Activated CD8-positive, alpha-beta memory T cell treated with anti-CD3 and anti-CD28 coated beads, Interleukin-2, amount 50 U/mL, for 1 hour (primary cell): Measurements from ENCODE around the gene GOLT1A.

Source experiments
- DNase-seq: peaks from one replicate; pipeline ENCODE4 v3.0.0-alpha.2; 2020; ENCODE audit errors: extremely low read depth

The GOLT1A gene

DNA sequence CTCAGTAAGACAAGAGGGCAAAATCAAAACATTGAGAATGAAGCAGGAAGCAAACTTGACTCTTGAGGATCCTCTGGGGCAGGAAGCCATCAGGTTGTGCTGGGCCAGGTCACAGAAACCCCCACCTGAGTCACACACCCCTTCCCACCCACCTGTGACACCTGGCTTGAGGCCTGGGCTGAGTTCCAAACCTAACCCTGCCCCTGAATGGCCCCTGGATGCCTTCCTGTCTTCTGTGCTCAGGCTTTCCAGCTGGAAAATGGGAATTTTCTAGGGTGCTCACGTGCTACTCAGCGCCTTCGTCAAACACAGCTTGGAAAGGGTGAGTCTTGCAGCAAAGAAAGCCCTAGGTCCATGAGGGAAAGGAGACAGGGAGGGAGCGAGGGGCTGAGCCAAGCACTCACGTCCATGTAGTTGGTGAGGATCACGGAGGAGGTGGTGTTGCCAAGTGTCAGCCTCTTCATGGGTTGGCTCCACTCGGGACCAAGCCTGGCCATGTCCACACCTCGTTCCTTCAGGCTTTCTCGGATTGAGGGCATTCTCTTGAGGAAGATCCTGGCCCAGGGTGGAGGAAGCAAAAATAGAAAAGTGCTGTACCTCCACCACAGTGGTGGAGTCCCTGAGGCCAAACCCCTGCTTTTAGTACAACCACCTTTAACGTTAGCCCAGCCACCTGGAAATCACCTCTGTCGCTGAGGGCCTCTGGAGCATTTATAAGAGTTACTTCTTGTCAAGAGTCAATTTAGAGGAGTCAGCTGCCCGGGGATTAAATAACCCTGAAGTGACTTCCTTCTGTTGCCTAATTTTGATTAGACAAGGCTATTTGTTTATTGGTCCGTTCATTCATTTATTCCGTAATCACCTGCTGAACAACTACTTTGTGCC is 51.9 kb downstream of the GOLT1A start:
- no peak for DNase-seq

DNA sequence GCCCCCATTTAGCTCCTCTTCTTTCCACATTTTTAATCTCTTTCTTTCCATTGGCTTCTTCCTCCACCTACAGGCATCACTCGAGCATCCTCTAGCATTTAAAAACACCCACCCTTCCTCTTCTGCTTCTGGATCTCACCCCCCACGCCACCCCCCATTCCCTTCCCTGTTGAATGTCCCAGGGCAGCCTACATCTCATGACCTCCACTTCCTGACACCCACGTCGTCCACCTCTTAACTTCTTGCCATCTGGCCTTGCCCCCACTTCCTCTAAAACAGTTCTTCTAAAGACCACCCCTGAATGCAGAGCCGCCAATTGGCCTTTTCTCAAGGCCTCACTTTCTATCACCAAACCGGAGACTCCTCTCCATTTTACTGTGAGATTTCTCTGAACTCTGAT is 55.8 kb downstream of the GOLT1A start:
- DNase-seq, result no peak

DNA sequence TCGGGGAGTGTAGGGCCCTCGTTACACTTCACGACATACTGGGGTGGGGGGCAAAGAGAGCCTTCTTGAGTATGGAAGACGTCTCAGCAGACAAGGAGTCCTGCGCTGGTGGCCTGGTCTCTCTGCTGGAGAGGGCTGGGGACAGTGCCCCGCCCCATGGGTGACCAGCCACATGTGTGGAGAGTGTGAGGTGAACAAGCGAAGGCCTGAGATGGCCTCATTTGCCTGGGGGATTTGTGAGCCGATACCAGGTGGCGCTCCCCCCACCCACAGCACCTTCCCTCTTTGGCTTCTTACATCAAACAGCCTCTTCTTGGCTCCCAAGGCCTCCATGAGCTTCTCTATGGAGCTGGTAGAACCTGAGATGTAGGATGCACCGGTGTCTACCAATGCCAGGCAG is 57.9 kb downstream of the GOLT1A start:
- no peak for DNase-seq

DNA sequence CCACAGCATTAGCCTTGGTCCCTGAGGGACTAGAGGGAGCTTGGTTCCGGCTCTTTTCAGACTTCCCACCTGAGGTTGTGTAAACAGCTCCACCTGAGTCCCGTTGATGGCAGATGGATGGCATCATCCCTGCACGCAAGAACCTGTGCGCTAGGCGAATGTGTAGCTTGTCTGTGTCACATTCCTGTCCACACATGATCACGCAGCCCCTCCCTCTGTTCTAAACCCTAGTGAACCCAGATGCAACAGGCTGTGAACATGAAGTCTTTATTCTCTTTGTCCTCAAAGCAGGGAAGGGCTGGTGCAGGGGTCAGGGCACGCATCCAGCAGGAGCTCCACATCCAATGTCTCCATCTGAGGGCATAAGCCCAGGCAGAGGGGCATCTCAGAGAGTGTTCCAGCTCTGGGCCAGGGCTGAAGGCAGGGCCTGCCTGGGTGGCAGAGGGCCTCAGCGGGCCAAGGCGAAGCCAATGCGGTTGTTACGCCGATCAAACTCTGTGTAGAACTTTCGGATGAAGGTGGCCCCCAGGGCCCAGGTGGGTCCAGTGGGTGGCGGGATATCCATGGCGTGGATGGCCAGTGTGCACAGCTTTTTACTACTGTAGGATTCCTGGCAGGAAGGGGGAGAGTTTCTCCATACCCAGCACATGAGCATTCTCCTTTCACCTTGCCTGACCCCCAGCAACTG is 59.1 kb downstream of the GOLT1A start:
- no peak for DNase-seq

DNA sequence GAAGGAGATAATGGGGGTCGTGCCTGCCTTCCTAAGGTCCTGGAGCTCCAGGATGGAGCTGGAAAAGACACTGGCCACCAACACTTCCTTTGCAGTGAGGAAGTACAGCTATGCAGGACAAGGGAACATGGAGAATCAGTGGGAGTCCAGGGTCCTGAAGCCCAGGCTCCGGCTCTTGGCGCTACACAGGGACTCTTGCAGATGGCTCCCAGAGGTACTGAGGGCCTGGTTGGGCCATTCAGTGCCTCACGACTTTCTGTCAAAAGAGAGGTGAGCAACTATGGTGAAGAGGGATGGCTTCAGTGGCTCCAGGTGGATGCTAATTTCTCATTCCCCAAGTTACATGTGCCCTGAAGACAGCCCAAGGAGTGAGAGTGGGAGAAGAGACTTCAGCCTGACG is 60.1 kb downstream of the GOLT1A start:
- DNase-seq, result no peak

DNA sequence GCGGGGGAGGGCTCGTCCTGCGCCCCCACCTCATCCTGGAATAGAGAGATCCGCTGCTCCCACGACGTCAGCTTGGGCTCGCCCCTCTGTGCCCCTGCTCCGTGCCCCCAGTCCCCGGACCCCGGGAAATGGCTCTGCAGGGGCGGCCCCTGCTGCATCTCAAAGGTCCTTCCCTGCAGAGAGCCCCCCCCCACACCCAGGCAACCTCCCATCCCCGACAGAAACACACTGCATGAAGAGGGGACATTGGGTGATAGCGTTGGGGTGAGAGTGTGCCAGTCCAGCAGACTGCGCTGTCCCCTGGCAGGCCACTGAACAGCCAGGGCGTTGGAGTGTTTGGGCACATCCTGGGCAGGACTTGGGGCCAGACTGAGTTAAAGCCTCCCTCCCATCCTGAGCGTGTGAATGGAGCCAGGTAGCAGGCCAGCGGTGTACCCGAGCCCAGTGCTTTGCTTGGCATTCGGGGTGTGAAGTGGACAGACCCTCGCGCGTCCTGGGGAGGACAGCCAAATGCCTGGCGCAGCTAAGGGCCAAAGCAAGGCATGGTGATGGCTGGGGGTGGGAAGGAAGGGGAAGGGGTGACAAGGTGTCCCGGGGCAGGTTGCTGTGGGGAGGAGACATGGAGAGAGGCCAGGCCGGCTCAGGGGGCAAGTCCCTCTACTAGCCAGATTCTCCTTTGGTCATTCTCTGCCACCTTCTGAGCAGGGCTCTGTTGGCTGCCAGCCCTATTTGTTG is 61.3 kb downstream of the GOLT1A start:
- no peak for DNase-seq

DNA sequence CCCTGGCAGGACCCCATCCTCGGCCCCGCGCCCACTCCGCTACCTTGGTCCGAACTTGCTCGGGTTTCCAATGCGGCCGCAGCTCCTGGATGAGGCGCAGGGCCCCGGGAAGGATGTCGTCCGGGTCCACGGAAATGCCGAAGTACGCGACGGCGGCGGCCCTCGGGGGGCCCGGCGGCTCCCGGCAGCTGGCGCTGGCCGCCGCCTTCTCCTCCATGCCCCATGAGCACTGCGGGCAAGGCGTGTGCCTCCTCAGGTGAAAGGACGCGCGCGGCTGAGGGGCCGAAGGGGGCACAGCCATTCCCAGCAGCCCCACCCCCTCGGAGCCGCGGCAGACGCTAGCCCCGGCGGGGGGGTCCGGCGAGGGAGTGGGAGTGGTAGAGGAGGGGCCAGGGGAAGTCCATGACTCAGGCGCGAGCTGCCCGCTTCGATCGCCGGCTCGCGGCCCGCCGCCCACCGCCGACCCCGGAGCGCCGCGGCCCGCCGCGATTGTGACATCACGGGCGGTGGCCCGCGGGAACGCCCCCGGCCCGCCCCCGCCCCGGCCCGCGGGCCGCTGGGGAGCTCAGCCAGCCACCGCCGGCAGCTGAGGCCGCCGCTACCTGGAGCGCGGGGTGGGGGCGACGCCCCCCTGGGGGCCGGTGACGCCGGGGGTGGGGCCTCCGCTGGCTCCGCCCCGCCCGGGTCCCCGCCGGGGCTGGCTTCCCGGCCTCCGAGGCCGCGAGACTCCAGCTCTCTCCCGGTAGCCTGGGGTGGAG is 62.1 kb downstream of the GOLT1A start, which contains the start of gene ETNK2:
Gene ETNK2, minus strand, starts transcription at position 493 of the 758 bp plus-strand sequence. Its CDS starts 192 bp downstream, at position 301.
- DNase-seq, result no peak

DNA sequence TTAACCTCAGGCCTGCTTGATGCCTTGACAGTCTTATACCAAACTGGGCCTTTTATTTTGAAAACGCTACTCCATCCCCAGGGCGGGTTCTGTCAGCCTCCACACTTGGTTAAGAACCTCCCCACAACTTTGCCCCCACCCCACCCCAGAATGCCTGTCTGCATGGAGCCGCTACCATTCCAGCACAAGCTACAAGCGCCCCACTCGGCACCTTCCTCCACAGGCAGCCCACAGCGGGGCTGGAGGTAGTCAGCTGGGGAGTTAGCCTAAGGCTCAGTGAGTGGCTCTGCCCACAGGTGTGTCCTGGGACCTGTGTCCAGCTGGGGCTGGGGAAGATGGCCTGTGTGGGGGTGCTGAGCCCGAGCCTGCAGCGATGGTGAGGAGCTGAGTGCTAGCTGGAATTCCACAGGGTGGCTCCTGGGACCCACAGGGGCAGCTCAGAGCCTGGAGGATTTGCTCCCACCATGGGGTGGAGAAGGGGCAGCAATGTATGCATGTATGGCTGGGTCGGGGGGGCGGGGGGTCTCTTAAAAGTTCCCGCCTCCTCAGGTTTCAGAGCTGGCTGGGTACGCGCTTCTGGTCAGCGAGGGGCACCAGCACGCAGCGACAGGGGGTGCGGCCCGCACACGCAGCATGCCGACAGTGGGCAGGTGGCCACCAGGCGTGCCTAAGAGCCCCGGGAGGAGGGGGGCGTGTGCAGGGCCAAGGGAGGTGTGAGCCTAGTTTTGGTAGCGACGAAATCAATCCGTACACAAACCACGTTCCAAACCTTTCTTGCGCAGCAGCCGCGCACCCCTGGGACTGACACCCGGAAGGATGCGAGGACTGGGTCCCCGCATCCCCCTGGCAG is 62.9 kb downstream of the GOLT1A start:
- no peak for DNase-seq

DNA sequence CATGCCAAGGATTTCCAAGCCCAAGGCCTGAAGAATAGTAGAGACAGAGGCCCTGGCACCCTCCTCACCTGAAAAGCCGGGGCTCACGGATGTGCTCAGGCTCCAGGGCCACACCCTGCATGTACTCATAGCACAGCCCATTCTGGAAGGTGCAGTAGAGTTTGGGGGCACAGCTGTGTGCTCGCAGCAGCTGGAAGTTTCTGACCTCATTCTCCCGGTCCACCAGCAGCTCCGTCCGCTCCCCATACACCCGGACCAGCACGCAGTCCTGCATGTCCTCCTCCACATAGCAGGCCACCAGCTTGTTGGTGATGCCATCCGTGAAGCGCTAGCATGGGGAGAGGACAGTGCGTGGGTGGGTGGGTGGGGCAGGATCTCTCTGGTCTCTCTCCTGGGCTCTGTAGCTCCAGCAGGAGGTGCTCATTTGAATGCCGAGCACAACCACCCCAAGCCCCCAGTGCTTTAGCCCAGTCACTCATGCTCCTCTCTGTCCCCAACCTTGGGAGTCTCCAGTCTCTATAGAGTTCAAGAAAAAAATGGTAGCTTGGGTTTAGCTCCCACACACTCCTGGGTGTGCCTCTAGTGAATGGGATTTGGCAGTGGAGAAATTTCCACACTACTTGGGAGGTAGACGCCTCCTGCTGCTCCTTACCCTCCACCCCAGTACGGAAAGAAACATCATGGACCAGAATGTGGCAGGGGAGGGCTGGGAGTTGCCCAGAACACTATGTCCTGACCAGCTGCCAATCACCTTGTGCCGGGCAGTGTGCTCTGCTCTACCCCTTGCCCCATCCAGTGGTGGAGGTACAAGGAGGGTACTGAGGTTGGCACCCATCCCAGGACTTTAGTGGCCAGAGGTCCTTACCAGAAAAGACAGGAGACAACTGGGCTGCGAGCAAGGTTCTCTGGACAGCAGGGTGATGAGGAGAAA is 63.9 kb downstream of the GOLT1A start:
- no peak for DNase-seq

DNA sequence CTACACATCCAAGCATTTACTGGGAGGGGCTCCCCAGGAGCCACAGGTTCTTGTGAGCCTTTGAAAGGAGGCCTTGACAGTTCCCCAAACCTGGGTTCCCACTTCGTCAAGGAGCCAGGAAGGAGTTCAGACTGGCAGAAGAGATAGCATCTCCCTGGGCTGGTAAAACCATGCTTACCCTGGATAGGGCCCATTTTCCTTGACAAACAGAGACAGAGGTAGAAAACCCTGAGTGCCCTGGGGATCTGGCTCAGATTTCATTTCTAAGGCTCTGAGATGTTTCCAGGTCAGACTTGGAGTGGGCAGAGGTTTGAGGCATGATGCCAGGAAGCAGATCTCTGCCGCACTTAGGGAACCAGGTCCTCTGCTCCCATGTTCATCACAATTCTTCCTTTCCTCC is 64.7 kb downstream of the GOLT1A start:
- DNase-seq, result no peak
